ENCODE results near the gene CENPN. TPM values are rescaled to one million over a fixed set of nuclear protein-coding genes. Genes with fewer than 3 reads are reported as not detected.

The CENPN gene
- total and polyA plus RNA-seq, 8 donors, result 1.4 to 4.1 (median 2.8) TPM

- 84 to 87% methylated on average over 6 of the region's 6 CpGs for WGBS, 2 donors
- ATAC-seq (no peak), DNase-seq (no peak), FAIRE-seq (no peak)
- Histone ChIP-seq H3K27ac (no peak overlapping the region), H3K4me3 (no peak overlapping the region), H3K9me3 (no peaks in the 10 kb centered on the region), H3K27me3 (no peaks in the 10 kb centered on the region), H3K36me3 (no peaks in the 10 kb centered on the region), H3K4me1 (no peaks in the 10 kb centered on the region)
- TF ChIP-seq, protein P1, sequence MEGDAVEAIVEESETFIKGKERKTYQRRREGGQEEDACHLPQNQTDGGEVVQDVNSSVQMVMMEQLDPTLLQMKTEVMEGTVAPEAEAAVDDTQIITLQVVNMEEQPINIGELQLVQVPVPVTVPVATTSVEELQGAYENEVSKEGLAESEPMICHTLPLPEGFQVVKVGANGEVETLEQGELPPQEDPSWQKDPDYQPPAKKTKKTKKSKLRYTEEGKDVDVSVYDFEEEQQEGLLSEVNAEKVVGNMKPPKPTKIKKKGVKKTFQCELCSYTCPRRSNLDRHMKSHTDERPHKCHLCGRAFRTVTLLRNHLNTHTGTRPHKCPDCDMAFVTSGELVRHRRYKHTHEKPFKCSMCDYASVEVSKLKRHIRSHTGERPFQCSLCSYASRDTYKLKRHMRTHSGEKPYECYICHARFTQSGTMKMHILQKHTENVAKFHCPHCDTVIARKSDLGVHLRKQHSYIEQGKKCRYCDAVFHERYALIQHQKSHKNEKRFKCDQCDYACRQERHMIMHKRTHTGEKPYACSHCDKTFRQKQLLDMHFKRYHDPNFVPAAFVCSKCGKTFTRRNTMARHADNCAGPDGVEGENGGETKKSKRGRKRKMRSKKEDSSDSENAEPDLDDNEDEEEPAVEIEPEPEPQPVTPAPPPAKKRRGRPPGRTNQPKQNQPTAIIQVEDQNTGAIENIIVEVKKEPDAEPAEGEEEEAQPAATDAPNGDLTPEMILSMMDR (IDR thresholded peaks at IDR 0.05), result no peak
- intact Hi-C loops (cut with DNase I), result no loop called here
These were observed 22.7 kb upstream of the CENPN start for GRCh38 chr16:80984124-80984892.

DNA sequence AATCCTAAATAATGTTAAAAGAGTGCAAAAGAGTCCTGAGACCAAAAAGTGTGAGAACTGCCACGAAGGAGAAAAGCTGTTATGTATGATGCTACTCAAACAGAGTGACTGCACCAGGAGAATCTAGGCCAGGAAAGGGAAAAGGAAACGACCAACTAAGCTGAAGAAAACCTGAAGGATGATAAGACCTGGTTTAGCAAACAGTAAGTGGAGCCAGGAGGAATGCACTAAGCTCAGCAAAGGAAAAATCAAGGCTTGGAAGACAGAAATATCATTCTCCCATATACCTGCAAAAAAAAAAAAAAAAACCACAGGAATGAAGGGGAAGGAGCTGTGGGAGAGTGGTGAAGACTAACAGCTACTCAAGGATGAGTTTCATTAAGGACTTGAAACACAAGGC, 21.4 kb upstream of the CENPN start:
- TF ChIP-seq, protein P1 (IDR thresholded peaks at IDR 0.05), result no peak

GRCh38 chr16:80986557-80986956, 20.5 kb upstream of the CENPN start:
- ATAC-seq, result no peak
- no peak overlapping the region for H3K27ac ChIP-seq

More for the DNA sequence above, 21.4 kb upstream of the CENPN start:
- intact Hi-C loops (cut with DNase I), result no loop called here
- 33 to 34% methylated on average over 2 of the region's 2 CpGs for WGBS, 2 donors
- no peak for DNase-seq
- H3K9me3 ChIP-seq, result no peaks in the 10 kb centered on the region
- no peak for FAIRE-seq
- H3K4me1 ChIP-seq, result peaks cover 0 to 2% (median 0%) of the 10 kb centered on the region in 3 donors
- no peaks in the 10 kb centered on the region for H3K27me3 ChIP-seq
- no peak overlapping the region for H3K27ac ChIP-seq
- H3K36me3 ChIP-seq, result no peaks in the 10 kb centered on the region
- no peak overlapping the region for H3K4me3 ChIP-seq
- ATAC-seq, result no peak

GRCh38 chr16:80988756-80989155, 18.3 kb upstream of the CENPN start:
- Histone ChIP-seq H3K9me3 (no peaks in the 10 kb centered on the region), H3K27ac (no peak overlapping the region), H3K36me3 (no peaks in the 10 kb centered on the region), H3K4me3 (no peak overlapping the region), H3K27me3 (no peaks in the 10 kb centered on the region), H3K4me1 (peaks cover 0 to 23% (median 20%) of the 10 kb centered on the region in 3 donors)
- intact Hi-C loops (cut with DNase I), result no loop called here
- TF ChIP-seq, protein P1 (IDR thresholded peaks at IDR 0.05), result no peak
- 54 to 60% methylated on average over 7 of the region's 7 CpGs for WGBS, 2 donors
- no peak for FAIRE-seq
- no peak for ATAC-seq
- no peak for DNase-seq

More at GRCh38 chr16:80986557-80986956, 20.5 kb upstream of the CENPN start:
- FAIRE-seq (no peak), DNase-seq (no peak)
- intact Hi-C loops (cut with DNase I), result no loop called here
- H3K27me3 ChIP-seq, result no peaks in the 10 kb centered on the region
- no peaks in the 10 kb centered on the region for H3K36me3 ChIP-seq
- H3K4me3 ChIP-seq, result no peak overlapping the region
- 84 to 85% methylated on average over 2 of the region's 2 CpGs for WGBS, 2 donors
- H3K9me3 ChIP-seq, result no peaks in the 10 kb centered on the region
- TF ChIP-seq, protein P1 (IDR thresholded peaks at IDR 0.05), result no peak
- H3K4me1 ChIP-seq, result peaks cover 0 to 8% (median 4%) of the 10 kb centered on the region in 3 donors

- ATAC-seq (no peak), DNase-seq (no peak), FAIRE-seq (no peak)
- H3K4me1 ChIP-seq, result peaks cover 0 to 27% (median 20%) of the 10 kb centered on the region in 3 donors
- no peaks in the 10 kb centered on the region for H3K9me3 ChIP-seq
- H3K4me3 ChIP-seq, result no peak overlapping the region
- intact Hi-C loops (cut with DNase I), result no loop called here
- WGBS, 2 donors, result 14 to 20% methylated on average over 2 of the region's 2 CpGs
- no peaks in the 10 kb centered on the region for H3K27me3 ChIP-seq
- no peaks in the 10 kb centered on the region for H3K36me3 ChIP-seq
- no peak overlapping the region for H3K27ac ChIP-seq
- TF ChIP-seq, protein P1 (IDR thresholded peaks at IDR 0.05), result no peak
These were observed 17.2 kb upstream of the CENPN start for GRCh38 chr16:80989801-80990200.
